A549 (cell line): Measurements from ENCODE around the gene AKAP6. TPM values are rescaled to one million over a fixed set of nuclear protein-coding genes. Genes with fewer than 3 reads are reported as not detected.

Source experiments
- ATAC-seq, 2 experiments: fragments of 200-7000 bp in 1 of 2; fragments of >200 bp in 1 of 2; cut with Nextera tagmentation in 1 of 2; cut with Tn5 transposase in 1 of 2; 3 replicates each; pipeline versions ENCODE4 v1.8.0 to v1.9.1; 2018 to 2020; ENCODE audit warnings: mild to moderate bottlenecking in 1 of 2, moderate library complexity in 1 of 2
- CTCF ChIA-PET: fragments of 300-600 bp; sonication (Branson Sonifier 250); formaldehyde crosslinking; extraction: SDS; loops from one replicate; lab custom pipeline; 2021; ENCODE audit warnings: antibody characterized with exemption, inconsistent platforms; lab: Yijun Ruan, JAX
- POLR2A ChIA-PET: fragments of 350-600 bp; formaldehyde crosslinking; extraction: SDS; loops from one replicate; lab custom pipeline; 2021; ENCODE audit warnings: antibody characterized with exemption, inconsistent platforms; lab: Yijun Ruan, JAX
- DNase-seq, 2 experiments: peaks; one replicate each; pipeline versions ENCODE4 v3.0.0 to v3.0.0-alpha.2; 2011 to 2016; ENCODE audit warnings: low read depth in 1 of 2, low spot score in 1 of 2
- FAIRE-seq: peaks from 2 replicates; lab custom pipeline; 2011; peaks lifted over from hg19 to GRCh38; lab: Jason Lieb, UNC
- H3K27ac ChIP-seq, 2 experiments: fragments of >200 bp; sonication (Bioruptor Twin); formaldehyde crosslinking; 3 replicates each; pipeline ENCODE4 v1.5.1; 2016 to 2017
- H3K4me1 ChIP-seq: fragments of >200 bp; sonication (Bioruptor Twin); formaldehyde crosslinking; 3 replicates; pipeline ENCODE4 v1.6.1; 2016
- H3K4me2 ChIP-seq: fragments of >200 bp; sonication (Bioruptor Twin); formaldehyde crosslinking; 3 replicates; pipeline ENCODE4 v1.6.1; 2016
- H3K4me3 ChIP-seq: fragments of >200 bp; sonication (Bioruptor Twin); formaldehyde crosslinking; 3 replicates; pipeline ENCODE4 v1.5.1; 2016
- H3K9me3 ChIP-seq: fragments of >200 bp; sonication (Bioruptor Twin); formaldehyde crosslinking; 3 replicates; pipeline ENCODE4 v1.6.1; 2016
- CBX2 ChIP-seq: fragments of 200-600 bp; sonication (generic); IDR thresholded peaks from 2 replicates; pipeline ENCODE4 v1.6.1; 2016; ENCODE audit warnings: low read depth, mild to moderate bottlenecking, borderline replicate concordance
- EHMT2 ChIP-seq: fragments of 200-600 bp; sonication (generic); IDR thresholded peaks from 2 replicates; pipeline ENCODE4 v1.6.1; 2016; ENCODE audit warnings: antibody characterized with exemption, low read depth, mild to moderate bottlenecking, moderate library complexity
- EP300 ChIP-seq, 2 experiments: fragments of >200 bp; sonication (Bioruptor Twin); formaldehyde crosslinking; IDR thresholded peaks; 2 replicates in 1 of 2; 3 replicates in 1 of 2; pipeline ENCODE4 v1.6.1; 2016 to 2017
- FOSB ChIP-seq: fragments of 250-450 bp; sonication (Bioruptor Pico); IDR thresholded peaks from 2 replicates; pipeline ENCODE4 v1.5.0; 2020; ENCODE audit warnings: mild to moderate bottlenecking, moderate library complexity
- FOXS1 ChIP-seq: fragments of 250-450 bp; sonication (Bioruptor Pico); IDR thresholded peaks from 2 replicates; pipeline ENCODE4 v1.5.0; 2020; ENCODE audit warnings: mild to moderate bottlenecking, moderate library complexity
- HMGXB4 ChIP-seq: fragments of 250-450 bp; sonication (Bioruptor Pico); IDR thresholded peaks from 2 replicates; pipeline ENCODE4 v1.5.0; 2021; ENCODE audit warnings: mild to moderate bottlenecking, moderate library complexity, borderline replicate concordance
- HOXA7 ChIP-seq: fragments of 250-450 bp; sonication (Bioruptor Pico); IDR thresholded peaks from 2 replicates; pipeline ENCODE4 v1.5.0; 2020; ENCODE audit warnings: mild to moderate bottlenecking, moderate library complexity
- MAFK ChIP-seq: fragments of 450-650 bp; IDR thresholded peaks from 2 replicates; pipeline ENCODE4 v1.6.1; 2014; ENCODE audit not compliant: partially characterized antibody
- PBX3 ChIP-seq: IDR thresholded peaks from 2 replicates; pipeline ENCODE4 v1.6.1; 2012
- POLR2AphosphoS2 ChIP-seq: conservative IDR thresholded peaks from 2 replicates; pipeline ENCODE4 v1.6.1; 2012; ENCODE audit warnings: low read length, improper control_type of control experiment, inconsistent platforms
- SMC3 ChIP-seq: fragments of >200 bp; sonication (Bioruptor Twin); formaldehyde crosslinking; IDR thresholded peaks from 3 replicates; pipeline ENCODE4 v1.6.1; 2018; ENCODE audit warnings: inconsistent platforms
- TFCP2L1 ChIP-seq: fragments of 250-450 bp; sonication (Bioruptor Pico); IDR thresholded peaks from 2 replicates; pipeline ENCODE4 v1.5.0; 2021; ENCODE audit warnings: mild to moderate bottlenecking
- TP53 ChIP-seq: fragments of 250-450 bp; sonication (Bioruptor Pico); IDR thresholded peaks from 2 replicates; pipeline ENCODE4 v1.5.0; 2021; ENCODE audit warnings: mild to moderate bottlenecking, moderate library complexity
- WGBS: methylation state at CpG from one replicate; pipeline ENCODE4 v1.1.6; 2017; ENCODE audit errors: missing lambda C conversion rate; 5-methylcytosine and 5-hydroxymethylcytosine counted together
- polyA plus RNA-seq, 4 experiments: library from polyadenylated mRNA; depleted of rRNA in 3 of 4; stranded (reverse); fragments of >200 nt; fragmentation: RNase III in 1 of 4; extraction: RNeasy Plus Mini Kit Qiagen cat#74134 plus additional on column Dnase treatment in 1 of 4; gene quantifications; 2 replicates in 3 of 4; 3 replicates in 1 of 4; pipeline ENCODE4 v1.2.3, GENCODE V29; 2011 to 2017
- TF ChIP-seq, protein P1 (sequence below): fragments of >200 bp; sonication (Bioruptor Twin); formaldehyde crosslinking; IDR thresholded peaks from 3 replicates; pipeline ENCODE4 v1.5.1; 2016

Gene AKAP6
- polyA plus RNA-seq, 2 of the 4 experiments (the other 2 are of a cell fraction), result 0.27 to 1.9 TPM

DNA sequence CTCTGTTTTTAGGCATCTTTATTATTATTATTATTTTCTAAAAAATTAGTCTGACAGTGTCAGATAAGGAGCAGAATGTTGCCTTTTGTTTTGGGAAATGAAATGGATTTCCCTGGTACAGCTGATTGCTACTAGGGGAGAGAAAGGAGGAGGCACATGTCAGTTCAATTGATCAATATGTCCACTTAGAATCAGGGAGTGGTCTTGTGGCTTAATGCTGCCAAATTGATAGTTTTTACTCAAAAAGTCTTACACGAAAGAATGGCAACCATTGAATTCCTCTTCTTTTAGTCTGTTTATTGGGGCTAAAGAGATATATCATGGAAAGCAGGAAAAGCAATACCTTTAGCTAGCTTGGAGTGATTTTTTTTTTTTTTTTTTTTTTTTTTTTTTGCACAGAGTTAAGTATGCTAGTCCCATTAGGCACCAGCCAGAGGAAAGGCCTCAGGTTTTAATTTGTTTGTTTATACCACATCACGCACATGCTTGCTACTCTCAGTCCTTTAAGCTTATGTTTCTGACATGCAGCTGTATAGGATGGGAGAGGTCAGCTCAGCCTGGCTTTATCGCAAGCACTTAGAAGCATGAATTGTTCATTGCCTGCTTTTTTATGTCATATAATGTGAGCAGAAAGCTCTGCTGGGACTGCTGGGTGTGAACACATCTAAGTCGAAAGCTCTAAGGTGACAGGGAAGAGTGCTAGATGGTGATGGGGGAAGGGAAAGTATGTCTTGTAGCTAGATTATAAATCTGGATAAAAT lies 1.4 kb downstream of the AKAP6 start (continued):
- TF ChIP-seq POLR2AphosphoS2, result no peak
- no peak for TF ChIP-seq TP53
- TF ChIP-seq PBX3, result no peak
- TF ChIP-seq HMGXB4 (CRISPR knock-in tag), result no peak

DNA sequence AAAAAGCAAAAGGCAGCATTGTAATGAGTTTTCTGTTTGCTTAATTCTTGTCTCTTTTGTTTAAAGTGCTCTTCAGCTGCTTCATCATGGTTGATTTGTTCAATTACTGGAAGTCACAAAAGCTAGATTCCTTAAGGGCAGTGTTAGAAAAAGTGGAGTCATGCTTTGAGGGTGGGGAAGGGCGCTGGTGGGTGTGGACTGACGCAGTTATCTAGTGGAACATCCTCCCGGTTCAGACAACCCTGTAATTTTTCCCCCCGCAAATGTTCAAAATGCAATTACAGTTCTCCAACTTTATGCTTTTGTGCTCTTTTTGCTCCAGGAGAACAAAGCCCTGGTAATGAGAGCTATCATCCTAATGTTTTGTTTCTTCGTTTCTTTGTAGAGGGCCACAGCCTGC lies 2.1 kb downstream of the AKAP6 start:
- Histone ChIP-seq H3K4me3 (no peak overlapping the region), H3K27ac (no peak overlapping the region), H3K4me1 (peaks cover 10% of the 10 kb centered on the region; the same call in 2 of the 3 replicates), H3K9me3 (no peaks in the 10 kb centered on the region), H3K4me2 (no peak overlapping the region)
- no peak for ATAC-seq
- CTCF ChIA-PET, result interaction anchor here (0.6 to 1.3 kb wide), 3 partner anchors 14 to 51 kb away, joined by 3 to 5 read pairs (median 3); no protein-coding TSS in a partner anchor
- POLR2A ChIA-PET, result no interaction called here
- no peak for TF ChIP-seq SMC3
- TF ChIP-seq HOXA7 (CRISPR knock-in tag), result no peak
- no peak for DNase-seq
- WGBS, result 81% methylated on average over 5 of the region's 5 CpGs
- FAIRE-seq, result no peak

- H3K27ac ChIP-seq, result no peak overlapping the region
- POLR2A ChIA-PET, result no interaction called here
- TF ChIP-seq FOXS1 (CRISPR knock-in tag), result no peak
- TF ChIP-seq EP300 (IDR thresholded peaks at IDR 0.05), result no peak
- TF ChIP-seq, protein P1, sequence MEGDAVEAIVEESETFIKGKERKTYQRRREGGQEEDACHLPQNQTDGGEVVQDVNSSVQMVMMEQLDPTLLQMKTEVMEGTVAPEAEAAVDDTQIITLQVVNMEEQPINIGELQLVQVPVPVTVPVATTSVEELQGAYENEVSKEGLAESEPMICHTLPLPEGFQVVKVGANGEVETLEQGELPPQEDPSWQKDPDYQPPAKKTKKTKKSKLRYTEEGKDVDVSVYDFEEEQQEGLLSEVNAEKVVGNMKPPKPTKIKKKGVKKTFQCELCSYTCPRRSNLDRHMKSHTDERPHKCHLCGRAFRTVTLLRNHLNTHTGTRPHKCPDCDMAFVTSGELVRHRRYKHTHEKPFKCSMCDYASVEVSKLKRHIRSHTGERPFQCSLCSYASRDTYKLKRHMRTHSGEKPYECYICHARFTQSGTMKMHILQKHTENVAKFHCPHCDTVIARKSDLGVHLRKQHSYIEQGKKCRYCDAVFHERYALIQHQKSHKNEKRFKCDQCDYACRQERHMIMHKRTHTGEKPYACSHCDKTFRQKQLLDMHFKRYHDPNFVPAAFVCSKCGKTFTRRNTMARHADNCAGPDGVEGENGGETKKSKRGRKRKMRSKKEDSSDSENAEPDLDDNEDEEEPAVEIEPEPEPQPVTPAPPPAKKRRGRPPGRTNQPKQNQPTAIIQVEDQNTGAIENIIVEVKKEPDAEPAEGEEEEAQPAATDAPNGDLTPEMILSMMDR, result no peak
- TF ChIP-seq TFCP2L1 (CRISPR knock-in tag), result no peak
- no peak for TF ChIP-seq EHMT2
- TF ChIP-seq MAFK, result peak; percentile 14
- TF ChIP-seq FOSB, result no peak
- no peak for FAIRE-seq
- no peak for DNase-seq
- CTCF ChIA-PET, result no interaction called here
- no peaks in the 10 kb centered on the region for H3K9me3 ChIP-seq
- peak overlapping the region; percentile 29; the same call in 2 of the 3 replicates for H3K4me2 ChIP-seq
- WGBS, result 31% methylated on average over 2 of the region's 2 CpGs
- peak; percentile 30 to 33; a peak in 3 of 6 replicates for ATAC-seq
- H3K4me1 ChIP-seq, result peaks cover 10% of the 10 kb centered on the region; the same call in 2 of the 3 replicates
- no peak overlapping the region for H3K4me3 ChIP-seq
Measured at GRCh38 chr14:32332415-32333316, 3.6 kb downstream of the AKAP6 start.

- Histone ChIP-seq H3K4me1 (peaks cover 10% of the 10 kb centered on the region; the same call in 2 of the 3 replicates), H3K27ac (no peak overlapping the region), H3K9me3 (no peaks in the 10 kb centered on the region), H3K4me3 (no peak overlapping the region), H3K4me2 (no peak overlapping the region)
- CTCF ChIA-PET, result no interaction called here
- DNase-seq (no peak), FAIRE-seq (no peak), ATAC-seq (no peak)
- 89% methylated on average over 2 of the region's 2 CpGs for WGBS
- POLR2A ChIA-PET, result no interaction called here
- TF ChIP-seq CBX2 (no peak), SMC3 (no peak)
Measured at GRCh38 chr14:32336702-32337101, 7.6 kb downstream of the AKAP6 start.
